GM23338 (cell line): Measurements from ENCODE around the gene COPS4. TPM values are rescaled to one million over a fixed set of nuclear protein-coding genes. Genes with fewer than 3 reads are reported as not detected.
A peak's percentile ranks its signal among the peaks of the same experiment; 100 is the strongest.
"Not testable (repeated sequence)": the region's sequence is repeated elsewhere in the genome, so short reads cannot be mapped to it uniquely, and the experiment has no call there.

Experiments used
- ATAC-seq: fragments of 200-7000 bp; cut with Tn5 transposase; 3 replicates; pipeline ENCODE4 v1.9.1; 2020
- DNase-seq: peaks from one replicate; pipeline ENCODE4 v3.0.0-alpha.2; 2015; ENCODE audit warnings: low spot score
- H2AFZ ChIP-seq: fragments of 200-600 bp; sonication (generic); 2 replicates; pipeline ENCODE4 v1.8.0; 2016; ENCODE audit warnings: antibody characterized with exemption, mild to moderate bottlenecking, moderate library complexity
- H3F3A ChIP-seq: fragments of 200-600 bp; sonication (generic); replicated peaks from 2 replicates; pipeline ENCODE4 v1.8.0; 2017; ENCODE audit warnings: antibody characterized with exemption, mixed run types, low read depth
- H3K27ac ChIP-seq: fragments of 200-600 bp; sonication (generic); 2 replicates; pipeline ENCODE4 v1.6.1; 2016; ENCODE audit warnings: low read depth
- H3K27me3 ChIP-seq: fragments of 200-600 bp; sonication (generic); 2 replicates; pipeline ENCODE4 v1.8.0; 2016; ENCODE audit warnings: mild to moderate bottlenecking, mixed run types, moderate library complexity; ENCODE audit not compliant: insufficient read depth
- H3K36me3 ChIP-seq: fragments of 200-600 bp; sonication (generic); 2 replicates; pipeline ENCODE4 v1.8.0; 2016; ENCODE audit warnings: mild to moderate bottlenecking; ENCODE audit not compliant: insufficient read depth
- H3K4me1 ChIP-seq: fragments of 200-600 bp; sonication (generic); 2 replicates; pipeline ENCODE4 v1.8.0; 2016; ENCODE audit warnings: mild to moderate bottlenecking, moderate library complexity; ENCODE audit not compliant: insufficient read depth
- H3K4me2 ChIP-seq: fragments of 200-600 bp; sonication (generic); 2 replicates; pipeline ENCODE4 v1.7.1; 2017; ENCODE audit warnings: mixed run types
- H3K4me3 ChIP-seq: fragments of 200-600 bp; sonication (generic); 2 replicates; pipeline ENCODE4 v1.6.1; 2016; ENCODE audit warnings: mixed run types
- H3K79me2 ChIP-seq: fragments of 200-600 bp; sonication (generic); replicated peaks from 2 replicates; pipeline ENCODE4 v1.8.0; 2017; ENCODE audit warnings: mild to moderate bottlenecking; ENCODE audit not compliant: insufficient read depth
- H3K9me2 ChIP-seq: fragments of 200-600 bp; sonication (generic); 2 replicates; pipeline ENCODE4 v1.8.0; 2017; ENCODE audit not compliant: insufficient read depth
- H4K20me1 ChIP-seq: fragments of 200-600 bp; sonication (generic); replicated peaks from 2 replicates; pipeline ENCODE4 v1.8.0; 2017; ENCODE audit warnings: mild to moderate bottlenecking; ENCODE audit not compliant: insufficient read depth
- H3K27ac Mint-ChIP-seq: 2 replicates; pipeline ENCODE4 v1.8.0; 2020; ENCODE audit warnings: inconsistent platforms, mild to moderate bottlenecking, moderate library complexity, mixed read lengths
- H3K27me3 Mint-ChIP-seq: 3 replicates; pipeline ENCODE4 v1.8.0; 2022; ENCODE audit warnings: low read depth, mild to moderate bottlenecking, moderate library complexity, mixed read lengths, inconsistent platforms; ENCODE audit not compliant: insufficient read depth, poor library complexity
- H3K36me3 Mint-ChIP-seq: 3 replicates; pipeline ENCODE4 v1.8.0; 2021; ENCODE audit warnings: low read depth, mild to moderate bottlenecking, inconsistent platforms, moderate library complexity, mixed read lengths
- H3K4me1 Mint-ChIP-seq: 3 replicates; pipeline ENCODE4 v1.8.0; 2020; ENCODE audit warnings: mild to moderate bottlenecking, inconsistent platforms, mixed read lengths
- H3K4me3 Mint-ChIP-seq: 3 replicates; pipeline ENCODE4 v1.8.0; 2021; ENCODE audit warnings: moderate library complexity, mild to moderate bottlenecking, inconsistent platforms, mixed read lengths
- H3K9me3 Mint-ChIP-seq: 3 replicates; pipeline ENCODE4 v1.8.0; 2020; ENCODE audit warnings: moderate library complexity, mild to moderate bottlenecking, inconsistent platforms, mixed read lengths
- EZH2 ChIP-seq: fragments of 200-600 bp; sonication (generic); IDR thresholded peaks from one replicate; pipeline ENCODE4 v1.8.0; 2017; ENCODE audit warnings: antibody characterized with exemption, mild to moderate bottlenecking, low read depth; ENCODE audit not compliant: unreplicated experiment
- NANOG ChIP-seq: IDR thresholded peaks from 2 replicates; pipeline ENCODE4 v1.6.1; 2016; ENCODE audit warnings: antibody characterized with exemption, borderline replicate concordance
- POLR2AphosphoS5 ChIP-seq: IDR thresholded peaks from 2 replicates; pipeline ENCODE4 v1.6.1; 2016; ENCODE audit warnings: antibody characterized with exemption, low read depth
- REST ChIP-seq: IDR thresholded peaks from one replicate; pipeline ENCODE4 v1.6.1; 2018; ENCODE audit warnings: antibody characterized with exemption; ENCODE audit not compliant: unreplicated experiment
- ZNF114 ChIP-seq: fragments of 250-450 bp; sonication (Bioruptor Pico); IDR thresholded peaks from 2 replicates; pipeline ENCODE4 v1.5.0; 2020; ENCODE audit warnings: mild to moderate bottlenecking, moderate library complexity
- polyA plus RNA-seq: library from polyadenylated mRNA; unstranded; fragments of >200 nt; fragmentation: Nextera tagmentation; extraction: Ambion mirVana; gene quantifications from 2 replicates; pipeline ENCODE4 v1.2.1, GENCODE V29; 2016
- total RNA-seq: library from RNA; depleted of rRNA; stranded (reverse); fragments of >200 nt; shearing (Covaris generic); gene quantifications from 2 replicates; pipeline ENCODE4 v1.2.3, GENCODE V29; 2014
- TF ChIP-seq, protein P1 (sequence below), 2 experiments: fragments of 200-600 bp in 1 of 2; sonication (generic) in 1 of 2; conservative IDR thresholded peaks; 2 replicates each; pipeline versions ENCODE4 v1.5.1 to v1.6.1; 2016 to 2017; ENCODE audit warnings: antibody characterized with exemption in 2 of 2, low read depth in 2 of 2, mild to moderate bottlenecking in 2 of 2, moderate library complexity in 1 of 2

Gene COPS4
- total and polyA plus RNA-seq, 2 experiments from 2014 or later, result 23.7 to 46.6 TPM

DNA sequence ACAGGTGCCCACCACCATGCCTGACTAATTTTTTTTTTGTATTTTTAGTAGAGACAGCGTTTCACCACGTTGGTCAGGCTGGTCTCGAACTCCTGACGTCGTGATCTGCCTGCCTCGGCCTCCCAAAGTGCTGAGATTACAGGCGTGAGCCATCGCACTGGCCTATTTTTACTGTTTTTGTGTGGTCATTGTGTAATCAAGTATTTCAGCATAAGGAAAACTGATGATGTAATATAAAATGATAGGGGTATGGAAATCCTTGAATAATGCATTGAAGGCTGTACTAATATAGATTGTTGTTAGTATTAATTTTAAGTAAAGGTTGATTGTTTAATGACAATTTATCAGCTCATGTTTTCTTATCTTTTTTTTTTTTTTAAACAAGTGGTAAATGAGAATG is 13.8 kb downstream of the COPS4 start:
- H3K4me1 ChIP-seq, H4K20me1 ChIP-seq, H3K27ac ChIP-seq, H3K79me2 ChIP-seq, H3K27ac Mint-ChIP-seq, H3K27me3 Mint-ChIP-seq, H2AFZ ChIP-seq, H3K9me3 Mint-ChIP-seq, H3F3A ChIP-seq, H3K4me3 ChIP-seq, ATAC-seq, H3K36me3 ChIP-seq, DNase-seq, H3K9me2 ChIP-seq, H3K4me3 Mint-ChIP-seq, H3K4me2 ChIP-seq, H3K4me1 Mint-ChIP-seq, H3K27me3 ChIP-seq: not testable (repeated sequence)
- peaks cover 24% of the 10 kb centered on the region for H3K36me3 Mint-ChIP-seq

- ATAC-seq, result no peak
- Mint-ChIP-seq H3K4me1 (no peaks in the 10 kb centered on the region), H3K4me3 (no peak overlapping the region), H3K27me3 (peaks cover 2% of the 10 kb centered on the region), H3K36me3 (peaks cover 43% of the 10 kb centered on the region), H3K27ac (no peak overlapping the region), H3K9me3 (no peaks in the 10 kb centered on the region)
- no peak for TF ChIP-seq EZH2
- TF ChIP-seq, protein P1, sequence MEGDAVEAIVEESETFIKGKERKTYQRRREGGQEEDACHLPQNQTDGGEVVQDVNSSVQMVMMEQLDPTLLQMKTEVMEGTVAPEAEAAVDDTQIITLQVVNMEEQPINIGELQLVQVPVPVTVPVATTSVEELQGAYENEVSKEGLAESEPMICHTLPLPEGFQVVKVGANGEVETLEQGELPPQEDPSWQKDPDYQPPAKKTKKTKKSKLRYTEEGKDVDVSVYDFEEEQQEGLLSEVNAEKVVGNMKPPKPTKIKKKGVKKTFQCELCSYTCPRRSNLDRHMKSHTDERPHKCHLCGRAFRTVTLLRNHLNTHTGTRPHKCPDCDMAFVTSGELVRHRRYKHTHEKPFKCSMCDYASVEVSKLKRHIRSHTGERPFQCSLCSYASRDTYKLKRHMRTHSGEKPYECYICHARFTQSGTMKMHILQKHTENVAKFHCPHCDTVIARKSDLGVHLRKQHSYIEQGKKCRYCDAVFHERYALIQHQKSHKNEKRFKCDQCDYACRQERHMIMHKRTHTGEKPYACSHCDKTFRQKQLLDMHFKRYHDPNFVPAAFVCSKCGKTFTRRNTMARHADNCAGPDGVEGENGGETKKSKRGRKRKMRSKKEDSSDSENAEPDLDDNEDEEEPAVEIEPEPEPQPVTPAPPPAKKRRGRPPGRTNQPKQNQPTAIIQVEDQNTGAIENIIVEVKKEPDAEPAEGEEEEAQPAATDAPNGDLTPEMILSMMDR (conservative IDR thresholded peaks at IDR 0.05; ENCODE audit: low read depth in 2 of 2), result peak; percentile 34 to 49; a peak in 2 of 4 replicates
- H3K4me3 ChIP-seq, result no peak overlapping the region
- H3K4me1 ChIP-seq, result peaks cover 4% of the 10 kb centered on the region; the same call in 1 of the 2 replicates
- no peak overlapping the region for H3K4me2 ChIP-seq
- H3F3A ChIP-seq, result no peaks in the 10 kb centered on the region
- DNase-seq, result no peak
- H3K36me3 ChIP-seq, result no peaks in the 10 kb centered on the region
- no peak overlapping the region for H3K27ac ChIP-seq
- H2AFZ ChIP-seq, result no peak overlapping the region
- H3K27me3 ChIP-seq, result no peaks in the 10 kb centered on the region
- no peaks in the 10 kb centered on the region for H3K79me2 ChIP-seq
- no peaks in the 10 kb centered on the region for H3K9me2 ChIP-seq
- H4K20me1 ChIP-seq, result no peaks in the 10 kb centered on the region; the same call in 1 of the 2 replicates
Measured at GRCh38 chr4:83054928-83055327, 19.9 kb downstream of the COPS4 start.

GRCh38 chr4:83062739-83063138 is 27.8 kb downstream of the COPS4 start:
- no peaks in the 10 kb centered on the region for H4K20me1 ChIP-seq
- no peaks in the 10 kb centered on the region for H3K9me3 Mint-ChIP-seq
- H3K4me1 Mint-ChIP-seq, result no peaks in the 10 kb centered on the region
- H3F3A ChIP-seq, result no peaks in the 10 kb centered on the region
- H3K9me2 ChIP-seq, result no peaks in the 10 kb centered on the region
- no peaks in the 10 kb centered on the region for H3K79me2 ChIP-seq
- no peak overlapping the region for H3K4me3 Mint-ChIP-seq
- ATAC-seq (no peak), DNase-seq (no peak)
- H3K27ac ChIP-seq, result no peak overlapping the region
- peaks cover 25% of the 10 kb centered on the region for H3K36me3 Mint-ChIP-seq
- H3K4me3 ChIP-seq, result no peak overlapping the region
- H3K27me3 ChIP-seq, result no peaks in the 10 kb centered on the region
- H3K4me1 ChIP-seq, result no peaks in the 10 kb centered on the region
- H3K27me3 Mint-ChIP-seq, result no peaks in the 10 kb centered on the region
- H3K36me3 ChIP-seq, result peaks cover 9% of the 10 kb centered on the region; the same call in 1 of the 2 replicates
- H2AFZ ChIP-seq, result no peak overlapping the region
- H3K4me2 ChIP-seq, result no peak overlapping the region
- no peak overlapping the region for H3K27ac Mint-ChIP-seq
- TF ChIP-seq POLR2AphosphoS5 (no peak), REST (no peak), NANOG (no peak), ZNF114 (CRISPR knock-in tag) (no peak)
